NT2/D1 (cell line): Measurements from ENCODE around the gene PPP1R3A.

Experiments
- YY1 ChIP-seq: IDR thresholded peaks from 2 replicates; pipeline ENCODE4 v1.6.1; 2011; ENCODE audit not compliant: insufficient read length, insufficient read depth
- ZNF274 ChIP-seq: IDR thresholded peaks from 2 replicates; pipeline ENCODE4 v1.6.1; 2011; ENCODE audit warnings: mild to moderate bottlenecking, low read depth, low read length

GRCh38 chr7:113872981-113873380 is 45.8 kb downstream of the PPP1R3A start:
- no peak for TF ChIP-seq ZNF274
- TF ChIP-seq YY1, result no peak
